ENCODE data around the gene HAND1.
A peak's percentile ranks its signal among the peaks of the same experiment; 100 is the strongest.

Gene HAND1

GRCh38 chr5:154456540-154456939 lies 21.5 kb downstream of the HAND1 start:
- DNase-seq = no peak
- H3K9me3 ChIP-seq (ENCODE audit: severe bottlenecking) = no peaks in the 10 kb centered on the region
- H3K4me3 ChIP-seq (ENCODE audit: low read depth, low read length) = no peak overlapping the region
- H3K27me3 ChIP-seq (ENCODE audit: insufficient read depth, low read depth, severe bottlenecking) = no peaks in the 10 kb centered on the region
- H3K36me3 ChIP-seq = peaks cover 25% of the 10 kb centered on the region
- TF ChIP-seq, protein P1, sequence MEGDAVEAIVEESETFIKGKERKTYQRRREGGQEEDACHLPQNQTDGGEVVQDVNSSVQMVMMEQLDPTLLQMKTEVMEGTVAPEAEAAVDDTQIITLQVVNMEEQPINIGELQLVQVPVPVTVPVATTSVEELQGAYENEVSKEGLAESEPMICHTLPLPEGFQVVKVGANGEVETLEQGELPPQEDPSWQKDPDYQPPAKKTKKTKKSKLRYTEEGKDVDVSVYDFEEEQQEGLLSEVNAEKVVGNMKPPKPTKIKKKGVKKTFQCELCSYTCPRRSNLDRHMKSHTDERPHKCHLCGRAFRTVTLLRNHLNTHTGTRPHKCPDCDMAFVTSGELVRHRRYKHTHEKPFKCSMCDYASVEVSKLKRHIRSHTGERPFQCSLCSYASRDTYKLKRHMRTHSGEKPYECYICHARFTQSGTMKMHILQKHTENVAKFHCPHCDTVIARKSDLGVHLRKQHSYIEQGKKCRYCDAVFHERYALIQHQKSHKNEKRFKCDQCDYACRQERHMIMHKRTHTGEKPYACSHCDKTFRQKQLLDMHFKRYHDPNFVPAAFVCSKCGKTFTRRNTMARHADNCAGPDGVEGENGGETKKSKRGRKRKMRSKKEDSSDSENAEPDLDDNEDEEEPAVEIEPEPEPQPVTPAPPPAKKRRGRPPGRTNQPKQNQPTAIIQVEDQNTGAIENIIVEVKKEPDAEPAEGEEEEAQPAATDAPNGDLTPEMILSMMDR (IDR thresholded peaks at IDR 0.05; ENCODE audit: low read depth, low read length) = no peak
- no peak overlapping the region for H3K27ac ChIP-seq

GRCh38 chr5:154455585-154455984 lies 22.4 kb downstream of the HAND1 start:
- Histone ChIP-seq H3K9me3 (ENCODE audit: severe bottlenecking) (no peaks in the 10 kb centered on the region), H3K36me3 (peaks cover 29% of the 10 kb centered on the region), H3K27ac (no peak overlapping the region), H3K27me3 (ENCODE audit: insufficient read depth, low read depth, severe bottlenecking) (no peaks in the 10 kb centered on the region), H3K4me3 (ENCODE audit: low read depth, low read length) (no peak overlapping the region)
- TF ChIP-seq, protein P1 (IDR thresholded peaks at IDR 0.05; ENCODE audit: low read depth, low read length) = no peak
- no peak for DNase-seq

DNA sequence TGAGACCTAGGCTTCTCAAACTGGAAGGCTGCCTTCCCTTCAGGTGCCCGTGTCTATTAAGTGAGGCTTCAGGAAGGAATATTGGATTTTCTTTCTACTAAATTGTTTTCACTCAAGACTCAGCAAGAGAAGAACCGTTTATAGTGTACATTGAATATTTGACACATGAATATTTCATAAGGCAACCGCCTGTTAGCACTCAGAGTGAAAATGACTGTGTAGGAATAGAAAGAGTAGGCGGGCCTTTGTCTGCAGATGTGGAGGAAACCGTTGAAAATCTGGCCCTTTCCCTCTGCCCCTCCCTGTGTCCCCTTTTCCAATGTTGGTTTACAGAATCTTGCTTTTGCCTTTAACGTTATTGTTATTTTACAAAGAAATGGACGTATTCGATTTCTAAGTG lies 26.1 kb downstream of the HAND1 start:
- peaks cover 32% of the 10 kb centered on the region for H3K36me3 ChIP-seq
- TF ChIP-seq, protein P1 (IDR thresholded peaks at IDR 0.05; ENCODE audit: low read depth, low read length) = no peak
- H3K27ac ChIP-seq = no peak overlapping the region
- no peak overlapping the region for H3K4me3 ChIP-seq (ENCODE audit: low read depth, low read length)
- H3K9me3 ChIP-seq (ENCODE audit: severe bottlenecking) = no peaks in the 10 kb centered on the region
- no peak for DNase-seq
- H3K27me3 ChIP-seq (ENCODE audit: insufficient read depth, low read depth, severe bottlenecking) = no peaks in the 10 kb centered on the region

- Histone ChIP-seq H3K36me3 (peaks cover 19% of the 10 kb centered on the region), H3K9me3 (ENCODE audit: severe bottlenecking) (no peaks in the 10 kb centered on the region), H3K4me3 (ENCODE audit: low read depth, low read length) (no peak overlapping the region), H3K27ac (no peak overlapping the region), H3K27me3 (ENCODE audit: insufficient read depth, low read depth, severe bottlenecking) (no peaks in the 10 kb centered on the region)
- TF ChIP-seq, protein P1 (IDR thresholded peaks at IDR 0.05; ENCODE audit: low read depth, low read length) = no peak
- DNase-seq = no peak
These were observed 28.2 kb downstream of the HAND1 start for GRCh38 chr5:154449786-154450185.

GRCh38 chr5:154447089-154447725 lies 30.8 kb downstream of the HAND1 start:
- peaks cover 7% of the 10 kb centered on the region for H3K36me3 ChIP-seq
- H3K9me3 ChIP-seq (ENCODE audit: severe bottlenecking) = no peaks in the 10 kb centered on the region
- DNase-seq = peak; percentile 22
- TF ChIP-seq, protein P1 (IDR thresholded peaks at IDR 0.05; ENCODE audit: low read depth, low read length) = no peak
- H3K27me3 ChIP-seq (ENCODE audit: insufficient read depth, low read depth, severe bottlenecking) = no peaks in the 10 kb centered on the region
- H3K27ac ChIP-seq = no peak overlapping the region
- peak overlapping the region; percentile 80 for H3K4me3 ChIP-seq (ENCODE audit: low read depth, low read length)
